GM15510 (cell line): ENCODE results near the gene SAP30L.

Source experiments
- POLR2A ChIP-seq: IDR thresholded peaks from 3 replicates; pipeline ENCODE4 v1.6.1; 2011; ENCODE audit warnings: borderline replicate concordance; ENCODE audit not compliant: insufficient read length; ENCODE audit errors: extremely low read depth

Gene SAP30L

GRCh38 chr5:154478752-154479159, 33.0 kb downstream of the SAP30L start:
- no peak for TF ChIP-seq POLR2A

- no peak for TF ChIP-seq POLR2A
Measured at GRCh38 chr5:154479160-154479943, 33.6 kb downstream of the SAP30L start.

- no peak for TF ChIP-seq POLR2A
Measured at GRCh38 chr5:154479944-154480750, 34.4 kb downstream of the SAP30L start.

GRCh38 chr5:154480847-154481246, 35.0 kb downstream of the SAP30L start:
- no peak for TF ChIP-seq POLR2A

- no peak for TF ChIP-seq POLR2A
Measured at GRCh38 chr5:154481584-154482381, 36.0 kb downstream of the SAP30L start.

- TF ChIP-seq POLR2A: no peak
Measured at GRCh38 chr5:154482528-154483449, 37.0 kb downstream of the SAP30L start.

- TF ChIP-seq POLR2A: no peak
Measured at GRCh38 chr5:154483654-154484392, 38.0 kb downstream of the SAP30L start.

GRCh38 chr5:154484393-154485095, 38.7 kb downstream of the SAP30L start:
- TF ChIP-seq POLR2A: no peak

GRCh38 chr5:154485096-154485491, 39.3 kb downstream of the SAP30L start:
- TF ChIP-seq POLR2A: no peak

- no peak for TF ChIP-seq POLR2A
Measured at GRCh38 chr5:154485850-154486426, 40.1 kb downstream of the SAP30L start.

GRCh38 chr5:154486427-154486866, 40.6 kb downstream of the SAP30L start:
- no peak for TF ChIP-seq POLR2A

GRCh38 chr5:154487541-154487940, 41.7 kb downstream of the SAP30L start:
- TF ChIP-seq POLR2A: no peak

- TF ChIP-seq POLR2A: no peak
Measured at GRCh38 chr5:154491941-154492340, 46.1 kb downstream of the SAP30L start.

GRCh38 chr5:154493274-154493673, 47.5 kb downstream of the SAP30L start:
- no peak for TF ChIP-seq POLR2A
